Umbilical cord (tissue), 2 donors: Measurements from ENCODE around the gene OLFM3. TPM values are rescaled to one million over a fixed set of nuclear protein-coding genes. Genes with fewer than 3 reads are reported as not detected.

ENCODE experiments used
- DNase-seq: peaks from one replicate; pipeline ENCODE4 v3.0.0-alpha.2; 2015; ENCODE audit warnings: low spot score
- total RNA-seq: library from RNA; depleted of rRNA; stranded (reverse); fragments of >200 nt; gene quantifications from one replicate; pipeline ENCODE4 v1.2.3, GENCODE V29; 2014; ENCODE audit warnings: low replicate concordance; ENCODE audit not compliant: insufficient read depth

The OLFM3 gene
- total RNA-seq, 1 donor from 2014 or later = 5.1 TPM

- peak; percentile 6 for DNase-seq
Observed at GRCh38 chr1:101945884-101946283, 50.8 kb downstream of the OLFM3 start.

GRCh38 chr1:101943237-101943636, 53.5 kb downstream of the OLFM3 start:
- no peak for DNase-seq

GRCh38 chr1:101942516-101943193, 54.1 kb downstream of the OLFM3 start:
- DNase-seq = no peak

- DNase-seq = no peak
Observed at GRCh38 chr1:101938681-101939080, 58.0 kb downstream of the OLFM3 start.

GRCh38 chr1:101929343-101929742, 67.4 kb downstream of the OLFM3 start:
- DNase-seq = no peak

- no peak for DNase-seq
Observed at GRCh38 chr1:101928829-101929228, 67.9 kb downstream of the OLFM3 start.

- no peak for DNase-seq
Observed at GRCh38 chr1:101924700-101925099, 72.0 kb downstream of the OLFM3 start.

- DNase-seq = no peak
Observed at GRCh38 chr1:101920577-101920976, 76.1 kb downstream of the OLFM3 start.

- no peak for DNase-seq
Observed at GRCh38 chr1:101918277-101918676, 78.4 kb downstream of the OLFM3 start.

- no peak for DNase-seq
Observed at GRCh38 chr1:101915597-101915996, 81.1 kb downstream of the OLFM3 start.

GRCh38 chr1:101914473-101915242, 82.1 kb downstream of the OLFM3 start:
- no peak for DNase-seq

GRCh38 chr1:101911894-101912293, 84.8 kb downstream of the OLFM3 start:
- DNase-seq = no peak

- DNase-seq = no peak
Observed at GRCh38 chr1:101908980-101909379, 87.7 kb downstream of the OLFM3 start.

- DNase-seq = no peak
Observed at GRCh38 chr1:101907264-101907663, 89.5 kb downstream of the OLFM3 start.

GRCh38 chr1:101905283-101905835, 91.4 kb downstream of the OLFM3 start:
- no peak for DNase-seq

- no peak for DNase-seq
Observed at GRCh38 chr1:101902199-101902598, 94.5 kb downstream of the OLFM3 start.

GRCh38 chr1:101898137-101898536, 98.6 kb downstream of the OLFM3 start:
- DNase-seq = no peak

- no peak for DNase-seq
Observed at GRCh38 chr1:101884621-101885020, 112.1 kb downstream of the OLFM3 start.

- no peak for DNase-seq
Observed at GRCh38 chr1:101875891-101876290, 120.8 kb downstream of the OLFM3 start.

GRCh38 chr1:101873672-101874071, 123.1 kb downstream of the OLFM3 start:
- DNase-seq = no peak

- no peak for DNase-seq
Observed at GRCh38 chr1:101859941-101860340, 136.8 kb downstream of the OLFM3 start.

- DNase-seq = peak; percentile 91
Observed at GRCh38 chr1:101854271-101854670, 142.5 kb downstream of the OLFM3 start.

GRCh38 chr1:101852936-101853335, 143.8 kb downstream of the OLFM3 start:
- no peak for DNase-seq
